EH (cell line): Measurements from ENCODE around the gene GNAO1.

Experiments used
- DNase-seq: peaks from one replicate; pipeline ENCODE4 v3.0.0-alpha.2; 2015; ENCODE audit warnings: low read depth

GNAO1 gene

DNA sequence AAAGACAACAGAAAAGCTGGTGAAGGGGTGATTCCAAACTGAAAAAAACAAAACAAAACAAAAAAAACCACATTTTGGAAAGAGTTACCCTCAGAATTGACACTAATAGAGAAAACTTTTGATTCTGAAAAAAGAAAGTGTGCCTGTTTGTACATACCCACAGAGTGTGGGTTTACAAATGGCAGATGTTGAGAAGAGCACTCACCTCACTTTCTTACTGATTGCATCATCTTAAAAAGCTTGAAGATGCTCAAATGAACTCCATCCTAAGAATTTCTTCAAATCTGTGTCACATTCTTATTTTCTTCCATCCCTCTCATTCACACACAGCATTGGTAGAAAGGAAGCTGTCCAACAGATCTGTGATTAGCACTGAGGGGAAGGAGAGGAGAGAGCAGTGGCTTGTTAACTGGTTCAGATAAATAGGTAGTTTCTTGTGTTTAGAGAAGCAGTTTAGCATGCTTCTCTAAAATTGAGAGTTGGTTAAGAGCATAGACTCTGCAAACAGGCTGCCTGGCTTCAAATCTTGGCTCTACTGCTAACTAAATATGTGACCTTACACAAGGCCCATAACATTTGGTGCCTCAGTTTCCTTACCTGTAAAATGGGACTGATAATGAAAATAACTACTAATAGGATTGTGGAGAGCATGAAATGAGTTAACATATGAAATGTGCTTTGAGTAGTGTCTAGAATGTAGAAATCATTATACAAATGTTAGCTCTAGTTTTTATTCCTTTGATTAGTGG is 6.9 kb downstream of the GNAO1 start:
- DNase-seq = no peak

DNA sequence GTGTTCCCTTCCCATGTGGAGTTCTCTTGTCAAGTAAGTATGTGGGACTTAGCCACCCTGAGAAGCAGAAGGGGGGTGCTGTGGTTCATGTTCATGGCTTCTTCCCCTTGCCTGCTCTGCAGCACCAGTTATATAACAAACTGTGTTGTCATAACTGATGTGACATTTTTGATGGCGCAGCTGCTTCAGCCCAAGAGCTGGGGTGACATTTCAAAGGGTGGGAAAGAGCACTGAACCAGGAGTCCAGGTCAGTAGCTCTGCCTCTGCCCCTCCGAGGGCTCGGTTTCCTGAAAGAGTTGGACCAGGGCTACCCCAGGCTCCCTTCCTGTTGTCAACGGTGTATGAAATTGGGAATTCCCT is 7.4 kb downstream of the GNAO1 start:
- DNase-seq = no peak

- DNase-seq = no peak
Observed at GRCh38 chr16:56199164-56199563, 7.9 kb downstream of the GNAO1 start.

- no peak for DNase-seq
Observed at GRCh38 chr16:56201030-56201429, 9.7 kb downstream of the GNAO1 start.

GRCh38 chr16:56202036-56202435 is 10.7 kb downstream of the GNAO1 start:
- peak; percentile 85 for DNase-seq

DNA sequence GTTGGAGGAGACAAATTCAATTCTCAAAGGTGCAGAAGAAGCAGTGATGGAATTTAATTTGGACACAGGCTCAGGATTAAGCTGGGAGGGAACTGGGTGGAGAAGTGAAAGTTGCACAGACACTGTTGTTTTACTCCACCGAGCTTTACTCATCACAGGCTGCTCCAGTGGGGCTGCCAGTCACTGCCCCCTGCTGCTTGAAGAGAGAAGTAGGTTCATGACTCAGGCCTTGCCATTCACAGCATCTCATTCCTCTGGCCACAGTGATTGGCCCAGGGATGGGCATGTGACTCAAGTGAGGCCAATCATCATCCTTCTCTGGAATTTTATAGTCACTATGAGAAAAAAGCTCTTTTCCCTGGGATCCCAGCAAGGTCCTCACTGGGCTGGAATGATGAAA is 11.8 kb downstream of the GNAO1 start:
- DNase-seq = peak; percentile 58

GRCh38 chr16:56204816-56205215 is 13.5 kb downstream of the GNAO1 start:
- peak; percentile 76 for DNase-seq

GRCh38 chr16:56206951-56207350 is 15.7 kb downstream of the GNAO1 start:
- DNase-seq = no peak

GRCh38 chr16:56207421-56207820 is 16.1 kb downstream of the GNAO1 start:
- no peak for DNase-seq

DNA sequence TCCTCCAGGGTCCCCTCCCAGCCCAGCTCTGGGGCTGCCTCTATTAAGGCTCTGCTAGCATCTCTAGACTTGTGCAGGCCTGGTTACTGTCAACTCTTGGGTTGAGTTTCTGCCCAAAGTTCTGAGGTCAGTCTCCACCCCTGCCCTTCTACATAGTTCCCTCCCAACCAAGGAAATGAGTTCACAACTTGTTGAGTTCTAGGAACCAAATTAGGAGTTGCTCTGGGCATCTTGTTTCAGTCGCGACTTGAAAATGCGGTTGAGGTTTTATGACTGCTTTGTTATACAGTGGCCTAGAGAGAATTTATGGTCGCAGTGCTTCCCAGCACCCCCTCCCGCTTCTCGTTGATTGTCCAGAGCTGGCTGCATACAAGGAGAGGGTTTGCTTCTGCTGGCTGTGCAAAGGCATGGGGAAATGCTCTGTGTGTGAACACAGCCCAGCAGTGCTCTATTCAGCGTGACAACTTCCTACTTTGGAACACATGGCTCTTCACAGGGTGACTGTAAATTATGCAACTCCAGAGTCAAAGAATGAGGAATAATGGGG is 20.2 kb downstream of the GNAO1 start:
- DNase-seq = peak; percentile 98

- peak; percentile 92 for DNase-seq
Observed at GRCh38 chr16:56212144-56212543, 20.9 kb downstream of the GNAO1 start.

GRCh38 chr16:56221995-56222394 is 30.7 kb downstream of the GNAO1 start:
- DNase-seq = peak; percentile 74

- DNase-seq = no peak
Observed at GRCh38 chr16:56222474-56222997, 31.2 kb downstream of the GNAO1 start.

DNA sequence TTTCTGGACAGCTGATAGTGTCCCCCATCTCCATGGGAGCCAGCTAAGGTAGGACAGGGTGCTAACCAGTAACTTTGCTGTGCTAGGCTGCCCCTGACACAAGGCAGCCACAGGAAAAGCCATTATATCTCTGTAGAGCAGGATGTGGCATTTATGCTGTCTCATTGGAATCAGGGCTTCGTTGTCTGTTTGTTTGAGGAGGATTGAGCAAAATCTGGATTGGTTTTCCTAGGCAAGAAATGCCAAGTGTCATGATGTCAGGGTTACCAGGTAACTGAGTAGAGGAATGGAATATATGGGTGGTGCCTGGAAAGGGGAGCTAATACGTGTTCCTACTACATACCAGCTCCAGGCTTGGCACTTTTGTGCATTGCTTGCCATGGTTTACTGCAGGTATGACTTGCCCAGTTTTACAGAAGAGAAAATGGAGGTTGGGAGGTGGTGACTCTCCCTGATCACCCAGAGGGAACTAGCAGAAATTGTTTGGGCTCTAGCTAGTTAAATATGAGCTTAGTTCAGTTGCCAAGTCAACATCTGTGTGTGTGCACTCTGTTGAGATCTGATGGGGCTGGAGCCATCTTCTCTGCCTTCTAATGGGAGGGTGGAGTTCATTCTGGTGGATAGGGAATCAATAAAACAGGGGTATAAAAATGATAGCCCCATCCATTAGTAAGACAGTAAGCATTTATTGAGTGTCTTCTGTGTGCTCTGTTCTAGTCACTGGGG is 33.9 kb downstream of the GNAO1 start:
- peak; percentile 8 for DNase-seq

- peak; percentile 50 for DNase-seq
Observed at GRCh38 chr16:56226187-56226586, 34.9 kb downstream of the GNAO1 start.

GRCh38 chr16:56226845-56227525 is 35.7 kb downstream of the GNAO1 start:
- no peak for DNase-seq

DNA sequence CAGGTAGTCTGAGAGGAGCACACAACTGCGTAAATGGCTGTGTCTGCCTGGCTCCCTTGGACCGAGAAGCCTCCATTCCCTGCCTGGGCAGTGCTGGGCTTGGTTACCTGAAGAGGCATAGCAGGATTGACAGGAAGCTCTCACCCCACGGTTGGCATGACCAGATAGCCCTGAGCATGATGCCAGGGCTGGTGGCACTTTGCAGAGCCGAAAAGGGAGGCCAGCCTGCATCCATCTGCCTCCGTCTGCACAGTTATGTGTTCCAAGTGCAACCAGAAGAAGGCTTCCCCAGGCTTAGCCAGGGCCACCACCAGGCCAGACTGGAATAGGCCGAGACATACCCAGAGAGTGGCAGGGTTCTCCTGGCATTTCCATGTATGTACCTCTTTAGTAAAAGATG is 36.6 kb downstream of the GNAO1 start:
- DNase-seq = no peak

DNA sequence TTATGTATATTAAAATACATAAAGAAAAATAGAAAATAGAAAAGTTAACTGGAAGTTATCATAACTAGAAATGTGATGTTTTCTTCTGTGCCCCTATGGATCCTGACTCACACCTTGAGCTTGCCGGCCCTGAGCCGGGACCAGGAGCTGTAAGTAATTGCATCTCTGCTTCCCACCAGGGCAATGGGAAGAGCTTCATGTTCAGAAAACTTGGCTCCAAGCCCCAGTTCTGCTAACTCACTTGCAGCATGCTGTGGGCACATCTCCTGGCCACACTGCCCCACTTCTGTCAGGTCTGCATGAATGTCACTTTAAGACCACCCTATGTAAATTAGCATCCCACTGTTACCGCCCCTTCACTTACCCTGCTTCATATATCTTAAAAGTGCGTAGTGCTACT is 37.2 kb downstream of the GNAO1 start:
- DNase-seq = no peak

GRCh38 chr16:56233795-56234566 is 42.7 kb downstream of the GNAO1 start:
- DNase-seq = no peak

GRCh38 chr16:56234737-56235136 is 43.4 kb downstream of the GNAO1 start:
- DNase-seq = no peak

DNA sequence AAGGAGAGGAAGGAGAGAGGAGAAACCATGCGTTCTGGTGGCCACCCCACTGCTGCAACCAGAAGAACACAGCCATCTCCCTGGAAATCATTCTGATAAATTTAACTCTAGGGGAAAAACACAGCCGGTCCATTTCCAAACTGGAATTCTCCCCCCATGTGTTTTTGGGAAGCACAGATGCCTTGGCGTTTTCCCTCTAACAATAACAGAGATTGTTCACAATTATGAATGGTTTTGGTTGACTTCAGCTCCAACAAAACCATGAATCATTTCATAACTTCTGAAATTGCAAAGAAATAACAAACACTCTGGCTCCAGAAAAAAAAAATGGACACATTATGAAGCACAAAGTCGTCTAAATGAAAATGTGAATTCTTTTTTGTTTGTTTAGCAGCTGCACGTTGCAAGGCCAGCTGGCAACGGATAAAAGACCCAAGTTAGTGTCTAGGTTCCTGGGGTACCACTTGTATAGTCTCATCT is 46.2 kb downstream of the GNAO1 start:
- DNase-seq = peak; percentile 61

GRCh38 chr16:56238188-56238587 is 46.9 kb downstream of the GNAO1 start:
- DNase-seq = no peak
